ENCODE data around the gene C3orf80.

The C3orf80 gene

GRCh38 chr3:160257606-160258005 is 32.4 kb downstream of the C3orf80 start:
- no peak for TF ChIP-seq CTCF (conservative IDR thresholded peaks at IDR 0.05; ENCODE audit: low read length)
- no peak overlapping the region for H3K4me3 ChIP-seq (ENCODE audit: low read length)

GRCh38 chr3:160259589-160259988 is 34.4 kb downstream of the C3orf80 start:
- no peak overlapping the region for H3K4me3 ChIP-seq (ENCODE audit: low read length)
- no peak for TF ChIP-seq CTCF (conservative IDR thresholded peaks at IDR 0.05; ENCODE audit: low read length)
- peak; percentile 5 for DNase-seq (ENCODE audit: low read depth)

More at GRCh38 chr3:160257606-160258005, 32.4 kb downstream of the C3orf80 start:
- DNase-seq (ENCODE audit: low read depth), result no peak

- no peak for TF ChIP-seq CTCF (conservative IDR thresholded peaks at IDR 0.05; ENCODE audit: low read length)
- DNase-seq (ENCODE audit: low read depth), result peak; percentile 19
- no peak overlapping the region for H3K4me3 ChIP-seq (ENCODE audit: low read length)
These were observed 35.5 kb downstream of the C3orf80 start for GRCh38 chr3:160260587-160261270.

GRCh38 chr3:160265088-160265487 is 39.9 kb downstream of the C3orf80 start:
- no peak overlapping the region for H3K4me3 ChIP-seq (ENCODE audit: low read length)
- no peak for TF ChIP-seq CTCF (conservative IDR thresholded peaks at IDR 0.05; ENCODE audit: low read length)

More at GRCh38 chr3:160265088-160265487, 39.9 kb downstream of the C3orf80 start:
- no peak for DNase-seq (ENCODE audit: low read depth)
